Epithelial cell of prostate (primary cell): ENCODE results near the gene FAM169A.
"Not testable (repeated sequence)": the region's sequence is repeated elsewhere in the genome, so short reads cannot be mapped to it uniquely, and the experiment has no call there.

Experiments used
- DNase-seq: peaks from one replicate; pipeline ENCODE4 v3.0.0-alpha.2; 2011; ENCODE audit warnings: low read depth, low spot score
- H3K27ac ChIP-seq: fragments of 450-650 bp; 2 replicates; pipeline ENCODE4 v1.5.1; 2017; ENCODE audit warnings: mild to moderate bottlenecking

Gene FAM169A, protein sequence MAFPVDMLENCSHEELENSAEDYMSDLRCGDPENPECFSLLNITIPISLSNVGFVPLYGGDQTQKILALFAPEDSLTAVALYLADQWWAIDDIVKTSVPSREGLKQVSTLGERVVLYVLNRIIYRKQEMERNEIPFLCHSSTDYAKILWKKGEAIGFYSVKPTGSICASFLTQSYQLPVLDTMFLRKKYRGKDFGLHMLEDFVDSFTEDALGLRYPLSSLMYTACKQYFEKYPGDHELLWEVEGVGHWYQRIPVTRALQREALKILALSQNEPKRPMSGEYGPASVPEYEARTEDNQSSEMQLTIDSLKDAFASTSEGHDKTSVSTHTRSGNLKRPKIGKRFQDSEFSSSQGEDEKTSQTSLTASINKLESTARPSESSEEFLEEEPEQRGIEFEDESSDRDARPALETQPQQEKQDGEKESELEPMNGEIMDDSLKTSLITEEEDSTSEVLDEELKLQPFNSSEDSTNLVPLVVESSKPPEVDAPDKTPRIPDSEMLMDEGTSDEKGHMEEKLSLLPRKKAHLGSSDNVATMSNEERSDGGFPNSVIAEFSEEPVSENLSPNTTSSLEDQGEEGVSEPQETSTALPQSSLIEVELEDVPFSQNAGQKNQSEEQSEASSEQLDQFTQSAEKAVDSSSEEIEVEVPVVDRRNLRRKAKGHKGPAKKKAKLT

GRCh38 chr5:74865804-74866595 is at the start of gene FAM169A:
Gene FAM169A, minus strand, starts transcription at chr5:74866387. Its CDS starts 24,711 bp downstream, at chr5:74841676.
- no peak for DNase-seq
- H3K27ac ChIP-seq: peak within 1 kb of the TSS; percentile 64

DNA sequence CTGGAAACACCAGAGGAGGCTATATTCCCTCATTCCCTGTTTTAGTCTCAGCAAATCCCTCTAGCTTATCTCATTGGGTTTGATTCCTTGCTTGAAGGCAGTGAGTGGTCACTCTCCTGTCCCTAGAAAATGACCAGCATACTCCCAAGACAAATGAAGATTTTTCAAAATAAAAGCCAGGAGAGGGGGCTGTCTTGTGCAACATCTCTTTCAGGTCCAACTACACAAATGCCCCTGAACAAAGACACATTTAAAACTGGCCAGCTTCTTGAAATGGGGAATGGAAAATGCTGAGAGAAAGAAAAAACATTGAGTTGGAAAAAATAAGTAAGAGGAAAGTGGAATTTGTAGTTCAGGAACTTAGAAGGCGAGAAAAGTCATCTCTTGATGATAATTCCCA is 49.3 kb upstream of the FAM169A start:
- DNase-seq: no peak
- H3K27ac ChIP-seq: no peak overlapping the region

DNA sequence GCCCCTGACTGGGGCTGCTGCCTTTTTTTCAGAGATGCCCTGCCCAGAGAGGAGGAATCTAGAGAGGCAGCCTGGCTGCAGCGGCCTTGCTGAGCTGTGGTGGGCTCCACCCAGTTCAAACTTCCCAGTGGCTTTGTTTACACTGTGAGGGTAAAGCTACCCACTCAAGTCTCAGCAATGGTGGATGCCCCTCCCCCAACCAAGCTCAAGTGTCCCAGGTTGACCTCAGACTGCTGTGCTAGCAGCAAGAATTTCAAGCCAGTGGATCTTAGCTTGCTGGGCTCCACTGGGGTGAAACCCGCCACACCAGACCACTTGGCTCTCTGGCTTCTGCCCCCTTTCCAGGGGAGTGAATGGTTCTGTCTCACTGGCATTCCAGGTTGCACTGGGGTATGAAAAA is 45.2 kb upstream of the FAM169A start:
- not testable (repeated sequence) for H3K27ac ChIP-seq, DNase-seq

DNA sequence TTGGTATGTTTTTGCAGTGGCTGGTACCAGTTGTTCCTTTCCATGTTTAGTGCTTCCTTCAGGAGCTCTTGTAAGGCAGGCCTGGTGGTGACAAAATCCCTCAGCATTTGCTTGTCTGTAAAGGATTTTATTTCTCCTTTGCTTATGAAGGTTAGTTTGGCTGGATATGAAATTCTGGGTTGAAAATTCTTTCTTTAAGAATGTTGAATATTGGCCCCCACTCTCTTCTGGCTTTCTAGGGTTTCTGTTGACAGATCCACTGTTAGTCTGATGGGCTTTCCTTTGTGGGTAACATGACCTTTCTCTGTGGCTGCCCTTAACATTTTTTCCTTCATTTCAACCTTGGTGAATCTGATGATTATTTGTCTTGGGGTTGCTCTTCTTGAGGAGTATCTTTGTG is 43.7 kb upstream of the FAM169A start:
- H3K27ac ChIP-seq, DNase-seq: not testable (repeated sequence)

GRCh38 chr5:74908237-74908636 is 42.0 kb upstream of the FAM169A start:
- not testable (repeated sequence) for H3K27ac ChIP-seq, DNase-seq

DNA sequence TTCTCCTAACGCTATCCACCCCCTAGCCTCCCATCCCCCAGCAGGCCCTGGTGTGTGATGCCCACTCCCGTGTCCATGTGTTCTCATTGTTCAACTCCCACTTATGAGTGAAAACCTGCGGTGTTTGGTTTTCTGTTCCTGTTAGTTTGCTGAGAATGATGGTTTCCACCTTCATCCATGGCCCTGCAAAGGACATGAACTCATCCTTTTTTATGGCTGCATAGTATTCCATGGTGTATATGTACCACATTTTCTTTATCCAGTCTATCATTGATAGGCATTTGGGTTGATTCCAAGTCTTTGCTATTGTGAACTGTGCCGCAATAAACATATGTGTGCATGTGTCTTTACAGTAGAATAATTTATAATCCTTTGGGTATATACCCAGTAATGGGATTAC is 38.5 kb upstream of the FAM169A start:
- not testable (repeated sequence) for H3K27ac ChIP-seq, DNase-seq

GRCh38 chr5:74903165-74903787 is 37.1 kb upstream of the FAM169A start:
- H3K27ac ChIP-seq: no peak overlapping the region
- peak; percentile 67 for DNase-seq

GRCh38 chr5:74897049-74897448 is 30.9 kb upstream of the FAM169A start:
- DNase-seq: no peak
- H3K27ac ChIP-seq: no peak overlapping the region

GRCh38 chr5:74895906-74896305 is 29.7 kb upstream of the FAM169A start:
- no peak overlapping the region for H3K27ac ChIP-seq
- no peak for DNase-seq

DNA sequence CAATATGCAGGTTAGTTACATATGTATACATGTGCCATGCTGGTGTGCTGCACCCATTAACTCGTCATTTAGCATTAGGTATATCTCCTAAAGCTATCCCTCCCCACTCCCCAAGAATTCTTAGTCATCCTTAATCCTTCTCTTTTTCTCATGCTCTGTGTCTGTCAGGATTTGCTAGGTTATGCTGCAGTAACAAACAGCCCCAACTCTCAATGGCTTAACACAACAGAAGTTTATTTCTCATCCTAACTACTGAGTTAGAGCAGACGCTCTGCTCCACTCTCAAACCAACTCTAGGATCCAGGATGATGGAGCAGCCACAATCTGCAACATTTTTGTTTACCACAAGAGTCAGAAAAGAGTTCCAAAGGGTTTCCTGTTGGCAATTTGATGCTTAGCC is 28.2 kb upstream of the FAM169A start:
- no peak overlapping the region for H3K27ac ChIP-seq
- no peak for DNase-seq

- H3K27ac ChIP-seq: no peak overlapping the region
- no peak for DNase-seq
Observed at GRCh38 chr5:74892921-74893320, 26.7 kb upstream of the FAM169A start.

GRCh38 chr5:74889523-74890105 is 23.4 kb upstream of the FAM169A start:
- H3K27ac ChIP-seq: no peak overlapping the region
- DNase-seq: no peak

DNA sequence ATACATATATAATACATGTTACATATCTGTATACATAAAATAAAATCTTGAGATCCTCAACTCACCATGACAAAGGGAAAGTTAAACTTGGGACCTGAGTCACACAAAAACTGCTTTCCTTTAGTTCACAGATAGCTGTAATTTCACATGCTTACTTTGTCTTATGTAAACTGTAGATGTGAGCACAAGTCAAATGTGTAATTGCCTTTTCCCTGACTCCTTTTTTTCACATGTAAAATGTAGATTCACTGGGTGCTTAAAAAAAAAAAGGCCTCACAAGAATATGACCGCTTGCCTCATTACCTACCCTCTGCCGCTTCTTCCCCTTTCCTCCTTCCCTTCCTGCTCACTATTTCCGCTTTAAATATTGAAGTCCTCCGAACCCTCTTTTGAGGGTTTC is 21.9 kb upstream of the FAM169A start:
- no peak for DNase-seq
- no peak overlapping the region for H3K27ac ChIP-seq

GRCh38 chr5:74885170-74885569 is 19.0 kb upstream of the FAM169A start:
- no peak for DNase-seq
- H3K27ac ChIP-seq: no peak overlapping the region

DNA sequence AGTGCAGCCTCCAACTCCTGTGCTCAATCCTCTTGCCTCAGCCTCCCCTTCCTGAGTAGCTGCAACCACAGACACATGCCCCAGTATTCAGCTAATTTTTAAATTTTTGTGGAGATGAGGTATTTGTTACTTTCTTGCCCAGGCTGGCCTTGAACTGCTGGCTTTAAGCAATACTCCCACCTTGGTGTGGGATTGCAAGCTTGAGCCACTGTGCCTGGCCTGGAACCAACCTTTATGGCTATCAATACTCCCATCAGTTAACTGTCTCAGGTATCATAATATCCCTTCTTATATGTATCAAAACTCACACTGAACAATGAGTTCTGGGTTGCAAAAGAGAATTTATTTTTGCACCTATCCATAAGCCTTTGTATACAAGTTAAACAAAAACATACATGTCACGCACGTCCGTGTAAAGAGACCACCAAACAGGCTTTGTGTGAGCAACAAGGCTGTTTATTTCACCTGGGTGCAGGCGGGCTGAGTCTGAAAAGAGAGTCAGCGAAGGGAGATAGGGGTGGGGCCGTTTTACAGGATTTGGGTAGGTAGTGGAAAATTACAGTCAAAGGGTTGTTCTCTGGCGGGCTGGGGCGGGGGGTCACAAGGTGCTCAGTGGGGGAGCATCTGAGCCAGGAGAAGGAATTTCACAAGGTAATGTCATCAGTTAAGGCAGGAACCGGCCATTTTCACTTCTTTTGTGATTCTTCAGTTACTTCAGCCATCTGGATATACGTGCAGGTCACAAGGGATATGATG is 16.4 kb upstream of the FAM169A start:
- DNase-seq, H3K27ac ChIP-seq: not testable (repeated sequence)

- no peak for DNase-seq
- H3K27ac ChIP-seq: no peak overlapping the region
Observed at GRCh38 chr5:74877624-74878304, 11.6 kb upstream of the FAM169A start.

GRCh38 chr5:74875994-74876791 is 10.0 kb upstream of the FAM169A start:
- no peak for DNase-seq
- no peak overlapping the region for H3K27ac ChIP-seq
